H1 (cell line): Measurements from ENCODE around the gene TOMM6. TPM values are rescaled to one million over a fixed set of nuclear protein-coding genes. Genes with fewer than 3 reads are reported as not detected.

Experiments
- CHD1 ChIP-seq: IDR thresholded peaks from 2 replicates; pipeline ENCODE4 v1.6.1; 2012; ENCODE audit warnings: low read depth, low read length, improper control_type of control experiment
- NRF1 ChIP-seq: IDR thresholded peaks from 2 replicates; pipeline ENCODE4 v1.6.1; 2011; ENCODE audit warnings: mild to moderate bottlenecking, low read depth, low read length, improper control_type of control experiment
- POLR2A ChIP-seq, 2 experiments: IDR thresholded peaks; 1 replicate in 1 of 2; 2 replicates in 1 of 2; pipeline ENCODE4 v1.6.1; 2011; ENCODE audit warnings: low read depth in 2 of 2, low read length in 2 of 2, mild to moderate bottlenecking in 2 of 2; ENCODE audit errors: control extremely low read depth in 1 of 2
- polyA plus RNA-seq, 7 experiments: library from polyadenylated mRNA; depleted of rRNA in 3 of 7; stranded (reverse) in 5 of 7; unstranded in 2 of 7; fragments of >200 nt in 5 of 7; fragments of 200-250 nt in 2 of 7; gene quantifications; 1 replicate in 5 of 7; 2 replicates in 1 of 7; 4 replicates in 1 of 7; pipeline versions ENCODE4 v1.2.1 to v1.2.3, GENCODE V29; 2011 to 2013; ENCODE audit warnings: missing spikeins in 2 of 7, mixed read lengths in 2 of 7
- total RNA-seq: library from RNA; stranded (reverse); fragmentation: NEBNext Ultra II Directional; extraction: Animal tissue kit (Norgen Biotek cat#: 25700); gene quantifications from 2 replicates; pipeline ENCODE4 v1.2.1, GENCODE V29; 2021

TOMM6 gene
- total and polyA plus RNA-seq, 2 of the 8 experiments (the other 6 are each of a cell fraction or from before 2014, with no cell fraction given), result 228 to 560 TPM

DNA sequence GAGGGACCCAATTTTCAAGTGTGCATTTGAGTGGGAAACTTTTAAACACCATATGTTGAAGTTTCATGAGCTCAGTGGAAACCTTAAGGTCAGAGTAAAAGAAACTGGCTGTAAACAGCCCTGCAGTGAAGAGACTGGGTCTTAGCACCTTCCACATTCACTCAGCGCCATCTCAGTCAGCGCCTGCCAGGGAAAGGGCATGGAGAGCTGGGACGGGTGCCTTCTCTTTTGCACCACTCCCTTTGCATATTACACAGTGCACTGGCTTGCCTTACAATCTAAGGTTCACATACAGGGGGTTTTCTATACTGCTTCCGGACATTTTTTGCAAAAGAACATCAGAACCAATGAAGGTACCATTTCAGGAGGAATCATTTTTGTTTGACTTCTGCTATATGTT lies 4.5 kb downstream of the TOMM6 start (continued):
- TF ChIP-seq NRF1, result no peak
- TF ChIP-seq POLR2A (IDR thresholded peaks at IDR 0.05; ENCODE audit: control extremely low read depth in 1 of 2, low read depth in 2 of 2, low read length in 2 of 2), result no peak
- TF ChIP-seq CHD1, result no peak
